Measurements from ENCODE around the gene UBE2S.
A peak's percentile ranks its signal among the peaks of the same experiment; 100 is the strongest.

Gene UBE2S

DNA sequence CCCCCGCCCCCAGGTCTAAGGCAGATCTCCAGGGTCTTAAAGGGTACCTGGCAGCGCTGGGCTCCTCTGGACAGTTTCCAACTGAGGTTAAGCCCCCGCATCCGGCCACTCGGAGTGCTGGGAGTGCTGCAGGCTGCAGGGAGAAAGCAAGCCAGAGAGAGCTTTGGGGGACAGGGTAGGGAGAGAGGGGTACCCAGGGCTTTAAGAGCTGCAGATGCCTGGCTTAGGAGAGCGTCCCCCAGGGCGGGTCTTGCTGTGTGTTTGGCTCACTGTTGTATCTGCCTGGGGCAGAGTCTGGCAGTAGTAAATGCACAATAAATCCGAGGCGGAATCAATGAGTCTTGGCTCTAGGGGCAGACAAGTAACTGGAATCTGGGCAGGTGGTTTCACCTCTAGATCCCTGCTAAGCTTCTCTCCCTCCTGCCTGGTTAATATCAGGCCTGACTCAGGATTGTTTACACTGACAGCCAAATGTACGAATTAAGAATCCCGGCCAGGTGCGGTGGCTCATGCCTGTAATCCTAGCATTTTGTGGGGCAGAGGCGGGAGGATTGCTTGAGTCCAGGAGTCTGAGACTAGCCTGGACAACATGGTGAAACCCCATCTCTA is 52.3 kb downstream of the UBE2S start:
- in situ Hi-C loops (cut with MboI; ENCODE audit: low pct_unique_long_range_greater_than_20kb, low sequenced_read_pairs, unreplicated experiment), result no loop called here
- no peak for DNase-seq (ENCODE audit: low spot score)
- no peak for TF ChIP-seq CTCF (IDR thresholded peaks at IDR 0.05; ENCODE audit: extremely low read depth, insufficient read depth, missing control alignments)

DNA sequence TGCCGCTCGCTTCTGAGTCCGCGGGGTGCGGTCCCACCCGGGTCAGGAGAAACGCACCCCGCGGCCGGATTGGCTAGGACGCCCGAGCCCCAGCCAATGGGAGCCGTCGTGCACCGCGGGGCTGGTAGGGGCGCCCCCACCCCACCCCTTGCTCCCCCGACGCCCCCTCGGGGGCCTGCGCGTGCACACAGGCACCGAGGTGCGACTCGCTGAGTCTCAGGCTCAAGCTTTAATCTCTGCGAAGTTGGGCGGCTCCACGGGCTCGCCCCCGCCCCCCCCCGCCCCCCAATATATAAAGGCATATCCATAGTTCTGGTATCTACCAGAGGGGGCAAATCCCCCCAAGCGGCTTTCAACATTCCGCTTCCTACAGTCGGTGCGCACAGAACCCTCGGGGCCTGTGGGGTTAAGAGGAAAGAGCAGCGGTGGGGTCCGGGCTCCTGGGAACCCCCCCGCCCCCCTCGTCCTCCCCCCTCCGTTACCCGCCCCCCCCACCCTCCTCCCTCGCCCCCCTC is 52.8 kb downstream of the UBE2S start, which contains the start of gene COX6B2:
Gene COX6B2 (minus strand): TSS at position 22 of the 515 bp plus-strand sequence. CDS start 198 bp downstream, outside the sequence.
- no peak for DNase-seq (ENCODE audit: low spot score)
- in situ Hi-C loops (cut with MboI; ENCODE audit: low pct_unique_long_range_greater_than_20kb, low sequenced_read_pairs, unreplicated experiment), result no loop called here
- TF ChIP-seq CTCF (IDR thresholded peaks at IDR 0.05; ENCODE audit: extremely low read depth, insufficient read depth, missing control alignments), result no peak

DNA sequence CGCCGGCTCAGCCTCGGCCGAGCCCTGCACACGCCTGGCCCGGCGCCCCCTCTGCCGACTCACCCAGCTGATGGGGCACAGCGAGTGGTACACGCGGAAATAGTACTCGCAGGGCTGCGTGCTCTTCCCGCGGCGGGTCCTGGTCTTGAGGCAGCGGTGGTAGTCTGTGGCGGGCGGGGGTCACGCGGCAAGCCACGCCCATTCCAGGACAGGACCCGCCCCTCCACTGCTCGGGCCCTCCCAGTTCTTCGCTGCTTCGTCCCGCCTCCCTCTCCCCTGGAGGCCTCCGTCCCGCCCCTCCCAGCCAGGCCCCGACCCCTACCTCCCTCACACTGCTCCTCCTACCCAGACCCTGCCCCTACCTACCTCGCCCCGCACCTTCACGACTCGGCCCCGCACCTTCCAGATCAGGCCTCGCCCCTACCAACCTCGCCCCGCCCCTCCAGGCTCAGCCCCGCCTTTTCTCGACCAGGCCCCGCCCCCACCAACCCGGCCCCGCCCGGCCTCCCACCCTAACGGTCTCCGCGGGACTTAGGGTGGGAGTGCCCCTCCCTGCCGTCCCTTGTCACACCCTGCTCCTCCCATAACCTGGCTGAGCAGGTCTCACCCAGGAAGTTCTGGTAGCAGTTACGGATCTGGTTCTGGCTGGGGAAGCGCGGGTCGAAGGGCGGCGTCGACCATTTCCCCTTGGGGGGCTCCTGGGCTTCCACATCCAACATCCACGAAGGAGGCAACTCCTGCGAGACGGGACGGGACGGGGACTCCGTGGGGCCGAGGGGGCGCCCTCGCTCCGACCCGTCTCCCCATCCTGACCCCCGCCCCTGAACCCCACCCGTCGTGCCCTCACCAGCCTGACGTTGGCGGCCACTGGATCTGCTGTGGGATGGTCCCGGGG is 53.5 kb downstream of the UBE2S start:
- no peak for TF ChIP-seq CTCF (IDR thresholded peaks at IDR 0.05; ENCODE audit: extremely low read depth, insufficient read depth, missing control alignments)
- in situ Hi-C loops (cut with MboI; ENCODE audit: low pct_unique_long_range_greater_than_20kb, low sequenced_read_pairs, unreplicated experiment), result no loop called here
- DNase-seq (ENCODE audit: low spot score), result peak; percentile 94

DNA sequence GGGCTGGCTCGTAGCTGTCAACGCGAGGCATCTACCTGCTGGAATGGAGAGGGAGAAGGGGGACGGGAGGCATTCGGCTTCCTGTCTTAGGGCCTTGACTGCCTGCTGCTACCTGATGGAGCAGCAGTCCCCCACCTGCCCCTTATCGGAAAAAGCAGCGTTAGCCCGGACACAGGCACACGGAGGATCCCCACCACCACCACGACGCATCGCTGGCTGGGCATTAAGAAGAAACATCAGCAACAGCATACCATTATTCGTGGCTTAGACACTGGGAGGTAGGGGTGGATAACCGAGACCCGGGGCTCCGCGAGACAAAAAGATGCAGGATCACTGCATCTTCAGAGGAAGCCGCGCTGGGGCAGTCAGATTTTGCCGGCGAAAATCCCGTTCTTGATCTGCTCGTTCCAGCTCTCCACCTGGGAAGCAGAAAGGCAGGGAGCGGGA is 54.2 kb downstream of the UBE2S start:
- in situ Hi-C loops (cut with MboI; ENCODE audit: low pct_unique_long_range_greater_than_20kb, low sequenced_read_pairs, unreplicated experiment), result no loop called here
- DNase-seq (ENCODE audit: low spot score), result no peak
- no peak for TF ChIP-seq CTCF (IDR thresholded peaks at IDR 0.05; ENCODE audit: extremely low read depth, insufficient read depth, missing control alignments)

- in situ Hi-C loops (cut with MboI; ENCODE audit: low pct_unique_long_range_greater_than_20kb, low sequenced_read_pairs, unreplicated experiment), result no loop called here
- DNase-seq (ENCODE audit: low spot score), result no peak
- TF ChIP-seq CTCF (IDR thresholded peaks at IDR 0.05; ENCODE audit: extremely low read depth, insufficient read depth, missing control alignments), result no peak
These were observed 54.9 kb downstream of the UBE2S start for GRCh38 chr19:55352549-55353145.

DNA sequence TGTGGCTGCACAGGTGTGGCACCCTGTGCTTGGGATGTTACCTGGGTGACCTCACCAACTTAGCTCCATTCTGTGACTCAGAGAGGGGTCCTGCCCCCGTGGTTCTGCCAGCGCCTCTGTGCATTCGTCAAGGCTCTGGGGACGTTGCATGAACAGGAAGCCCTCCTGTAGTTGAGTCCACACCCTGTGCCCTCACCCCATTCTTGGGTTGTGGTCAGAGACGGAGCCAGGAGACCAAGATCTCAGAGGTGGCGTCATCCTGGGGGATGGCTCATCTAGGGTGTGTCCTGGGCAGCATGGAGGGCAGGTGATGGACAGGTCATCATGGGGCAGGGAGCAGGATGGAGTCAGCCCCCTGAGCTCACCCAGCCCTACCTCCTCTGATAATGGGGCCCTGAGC is 55.5 kb downstream of the UBE2S start:
- in situ Hi-C loops (cut with MboI; ENCODE audit: low pct_unique_long_range_greater_than_20kb, low sequenced_read_pairs, unreplicated experiment), result no loop called here
- DNase-seq (ENCODE audit: low spot score), result no peak
- TF ChIP-seq CTCF (IDR thresholded peaks at IDR 0.05; ENCODE audit: extremely low read depth, insufficient read depth, missing control alignments), result no peak

Measured in GM13977 (cell line).